Kidney tubule cell (primary cell): ENCODE data around the gene BICDL1.
A peak's percentile ranks its signal among the peaks of the same experiment; 100 is the strongest.

ENCODE experiments used
- DNase-seq: peaks from one replicate; pipeline ENCODE4 v3.0.0-alpha.2; 2018; ENCODE audit warnings: low spot score

The BICDL1 gene

DNA sequence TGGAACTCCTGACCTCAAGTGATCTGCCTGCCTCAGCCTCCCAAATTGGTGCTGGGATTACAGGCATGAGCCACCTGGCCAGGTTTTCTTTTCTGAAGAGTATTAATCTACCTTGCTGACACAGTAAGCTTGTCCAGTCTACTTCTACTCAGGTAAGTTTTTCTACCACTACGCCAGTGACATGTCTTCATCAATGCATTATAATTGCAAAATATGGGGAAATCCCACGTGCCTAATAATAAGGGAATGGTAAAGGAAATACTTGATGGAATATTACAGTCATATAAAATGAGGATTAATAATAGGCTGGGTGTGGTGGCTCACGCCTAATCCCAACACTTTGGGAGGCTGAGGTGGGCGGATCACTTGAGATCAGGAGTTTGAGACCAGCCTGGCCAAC is 65.3 kb downstream of the BICDL1 start:
- DNase-seq: no peak

GRCh38 chr12:120055231-120056000 is 66.4 kb downstream of the BICDL1 start:
- peak; percentile 25 for DNase-seq

- DNase-seq: no peak
Observed at GRCh38 chr12:120056739-120057138, 67.7 kb downstream of the BICDL1 start.

DNA sequence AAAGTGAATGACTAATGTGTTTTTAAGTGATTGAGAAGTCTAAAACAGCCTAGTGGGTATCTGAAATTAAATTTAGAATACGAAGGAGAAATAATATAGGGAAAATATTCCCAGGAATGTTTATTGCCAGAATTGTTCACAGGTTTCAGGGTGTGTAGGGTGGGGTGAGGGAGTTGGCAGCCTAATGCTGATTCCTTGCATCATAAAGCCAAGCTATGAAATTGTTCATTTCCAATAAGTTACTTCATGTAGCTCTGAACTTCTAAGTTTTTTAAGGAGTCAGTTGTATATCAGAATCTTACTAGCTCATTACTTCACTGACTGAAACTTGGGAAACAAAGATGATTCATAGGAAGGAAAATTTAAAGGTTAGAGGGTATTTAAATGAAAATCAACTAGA is 71.2 kb downstream of the BICDL1 start:
- no peak for DNase-seq

- DNase-seq: no peak
Observed at GRCh38 chr12:120060717-120061116, 71.7 kb downstream of the BICDL1 start.

GRCh38 chr12:120061575-120062214 is 72.7 kb downstream of the BICDL1 start:
- no peak for DNase-seq

DNA sequence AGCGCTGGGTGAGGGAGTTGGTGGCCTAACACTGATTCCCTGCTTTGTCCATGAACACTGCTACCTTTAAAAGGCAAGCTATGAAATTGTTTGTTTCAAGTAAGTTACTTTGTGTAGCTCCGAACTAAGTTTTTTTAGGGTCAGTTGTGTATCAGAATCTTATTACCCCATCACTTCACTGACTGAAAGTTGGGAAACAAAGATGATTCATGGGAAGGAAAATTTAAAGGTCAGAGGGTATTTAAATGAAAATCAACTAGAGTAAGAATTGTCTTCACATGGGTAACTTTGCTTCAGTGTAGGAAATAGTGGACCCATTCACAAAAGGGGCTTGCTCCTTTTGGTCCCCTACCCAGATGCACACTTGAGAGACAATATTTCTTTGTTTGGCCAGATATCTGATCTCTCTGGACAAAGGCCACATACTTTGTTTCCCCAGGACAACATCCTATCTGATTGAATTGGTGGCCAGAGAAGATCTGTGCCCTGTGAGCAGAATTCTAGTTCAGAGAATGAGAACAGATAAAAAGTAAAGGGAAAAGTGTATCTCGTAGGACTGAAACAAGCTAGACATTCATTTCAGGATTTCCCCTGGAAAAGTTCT is 74.0 kb downstream of the BICDL1 start:
- DNase-seq: no peak

GRCh38 chr12:120064054-120064940 is 75.3 kb downstream of the BICDL1 start:
- DNase-seq: no peak

- DNase-seq: no peak
Observed at GRCh38 chr12:120065472-120065871, 76.4 kb downstream of the BICDL1 start.

- DNase-seq: peak; percentile 75
Observed at GRCh38 chr12:120066341-120066740, 77.3 kb downstream of the BICDL1 start.

- DNase-seq: no peak
Observed at GRCh38 chr12:120067084-120067869, 78.2 kb downstream of the BICDL1 start.

GRCh38 chr12:120067901-120068300 is 78.9 kb downstream of the BICDL1 start:
- DNase-seq: no peak

DNA sequence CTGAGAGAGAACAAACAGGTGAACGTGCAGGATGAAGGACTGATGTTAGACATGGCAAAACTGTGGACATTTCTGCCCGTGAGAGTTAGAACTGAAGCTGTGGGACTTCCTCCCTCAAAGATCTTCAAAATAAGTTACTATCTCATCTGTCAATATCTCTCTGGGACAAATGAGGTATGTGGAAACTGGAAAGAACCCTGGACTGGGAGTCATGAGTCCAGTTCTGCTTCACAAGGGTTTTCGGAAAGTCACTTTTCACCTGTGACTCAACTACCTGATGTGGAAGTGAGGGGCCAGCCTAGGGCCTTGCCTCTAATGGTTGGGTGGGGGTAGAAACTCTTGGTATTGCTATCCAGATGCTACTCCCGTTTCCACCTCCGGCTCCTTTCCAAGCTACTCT is 80.2 kb downstream of the BICDL1 start:
- DNase-seq: no peak

DNA sequence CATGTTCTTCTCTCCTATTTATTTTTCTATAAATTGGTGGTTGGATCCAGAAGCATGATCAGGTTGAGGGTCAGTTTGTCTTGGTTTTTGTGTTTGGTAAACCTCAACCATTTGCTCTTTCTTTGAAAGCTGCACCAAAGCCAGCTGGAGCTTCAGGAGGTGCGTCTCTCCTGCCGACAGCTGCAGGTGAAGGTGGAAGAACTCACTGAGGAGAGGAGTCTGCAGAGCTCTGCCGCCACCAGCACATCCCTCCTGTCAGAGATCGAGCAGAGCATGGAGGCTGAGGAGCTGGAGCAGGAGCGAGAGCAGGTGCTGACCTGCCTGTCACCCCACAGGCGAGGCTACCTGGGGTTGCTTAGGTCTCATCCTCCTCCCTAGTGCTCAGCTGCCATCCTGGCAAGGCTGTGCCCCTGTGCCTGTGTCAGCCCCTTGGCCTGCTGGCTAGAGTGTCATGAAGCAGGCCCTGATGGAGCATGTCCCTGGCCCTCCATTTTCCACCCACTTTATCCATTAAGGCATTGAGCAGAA is 82.5 kb downstream of the BICDL1 start:
- DNase-seq: no peak

DNA sequence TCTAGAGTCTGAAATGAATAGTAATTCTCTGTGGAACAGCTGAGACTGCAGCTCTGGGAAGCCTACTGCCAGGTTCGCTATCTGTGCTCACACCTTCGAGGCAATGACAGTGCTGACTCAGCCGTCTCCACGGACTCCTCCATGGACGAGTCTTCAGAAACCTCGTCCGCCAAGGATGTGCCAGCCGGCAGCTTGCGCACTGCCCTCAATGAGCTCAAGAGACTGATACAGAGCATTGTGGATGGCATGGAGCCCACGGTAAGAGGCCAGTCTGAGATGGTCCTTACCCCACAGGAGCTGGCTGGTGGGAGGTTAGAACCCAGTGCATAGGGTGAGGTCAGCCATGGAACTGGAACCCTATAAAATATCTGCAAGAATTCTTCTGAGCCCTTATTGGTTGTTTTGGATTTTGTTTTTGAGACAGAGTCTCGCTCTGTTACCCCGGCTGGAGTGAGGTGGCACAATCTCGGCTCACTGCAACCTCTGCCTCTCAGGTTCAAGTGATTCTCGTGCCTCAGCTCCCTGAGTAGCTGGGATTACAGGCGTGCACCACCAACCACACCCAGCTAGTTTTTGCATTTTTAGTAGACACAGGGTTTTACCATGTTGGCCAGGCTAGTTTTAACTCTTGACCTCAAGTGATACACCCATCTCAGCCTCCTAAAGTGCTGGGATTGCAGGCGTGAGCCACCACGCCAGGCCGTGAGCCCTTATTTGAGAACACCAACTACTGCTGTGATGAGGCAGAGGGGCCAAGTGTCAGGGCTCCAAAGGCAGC is 83.6 kb downstream of the BICDL1 start:
- DNase-seq: no peak

GRCh38 chr12:120075034-120075616 is 86.1 kb downstream of the BICDL1 start:
- no peak for DNase-seq

GRCh38 chr12:120076651-120077050 is 87.6 kb downstream of the BICDL1 start:
- no peak for DNase-seq

- DNase-seq: no peak
Observed at GRCh38 chr12:120077260-120077659, 88.2 kb downstream of the BICDL1 start.

- no peak for DNase-seq
Observed at GRCh38 chr12:120078868-120079267, 89.8 kb downstream of the BICDL1 start.
